ENCODE measurements around the gene CFAP77.

The CFAP77 gene

DNA sequence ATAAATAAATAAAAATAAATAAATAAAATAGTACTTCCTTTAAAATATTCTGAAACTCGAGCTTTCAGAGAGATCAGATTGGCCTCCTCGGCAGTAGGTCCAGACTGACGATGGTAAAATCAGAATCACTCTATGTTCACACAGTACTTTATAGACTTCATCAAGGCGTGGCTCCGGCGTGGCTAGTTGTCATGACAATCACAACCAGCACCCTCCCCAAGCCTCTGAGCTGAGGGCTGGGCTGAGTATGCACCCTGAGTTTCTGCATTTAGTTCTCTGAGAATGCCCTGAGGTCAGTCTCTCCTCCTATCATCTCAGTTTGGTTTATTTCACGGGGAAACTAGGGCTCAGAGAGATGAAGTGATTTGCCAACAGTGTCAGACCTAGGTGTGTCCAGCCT, 129.1 kb downstream of the CFAP77 start:
- H3K4me2 ChIP-seq (ENCODE audit: low read length, poor library complexity, severe bottlenecking), result no peak overlapping the region
- peaks cover 12% of the 10 kb centered on the region for H3K4me1 ChIP-seq (ENCODE audit: control insufficient read depth, insufficient read depth, low read depth, low read length)
- H3K4me3 ChIP-seq (ENCODE audit: insufficient read depth in 1 of 2, low read depth in 1 of 2, low read length in 2 of 2), result no peak overlapping the region
- WGBS, result 88% methylated on average over 7 of the region's 7 CpGs
- no peak overlapping the region for H3K9ac ChIP-seq (ENCODE audit: low read length)
- DNase-seq, result no peak
- no peak overlapping the region for H2AFZ ChIP-seq (ENCODE audit: low read depth, low read length)
- H3K14ac ChIP-seq (ENCODE audit: low read length in 2 of 2), result no peak overlapping the region
- no peaks in the 10 kb centered on the region for H3K36me3 ChIP-seq (ENCODE audit: control insufficient read depth in 1 of 2, insufficient read depth in 2 of 2, low read depth in 1 of 2, low read length in 2 of 2)
- H2BK120ac ChIP-seq (ENCODE audit: low read depth, low read length), result no peak overlapping the region
- no peak overlapping the region for H2BK5ac ChIP-seq (ENCODE audit: low read depth, low read length, poor library complexity, severe bottlenecking)
- no peak overlapping the region for H2BK15ac ChIP-seq (ENCODE audit: low read depth, poor library complexity, severe bottlenecking)
- no peak overlapping the region for H3K27ac ChIP-seq (ENCODE audit: low read length, poor library complexity, severe bottlenecking)
- H3K27me3 ChIP-seq (ENCODE audit: control insufficient read depth in 1 of 2, insufficient read depth in 1 of 2, low read length in 2 of 2), result peaks cover 0 to 42% of the 10 kb centered on the region in 2 experiments
- H4K91ac ChIP-seq (ENCODE audit: low read length), result no peak overlapping the region
- H4K8ac ChIP-seq (ENCODE audit: low read length), result no peak overlapping the region
- H3K18ac ChIP-seq (ENCODE audit: low read depth in 1 of 2, low read length in 2 of 2), result no peak overlapping the region
- no peak overlapping the region for H2BK12ac ChIP-seq (ENCODE audit: low read length in 2 of 2)
- H3K23ac ChIP-seq (ENCODE audit: low read length in 2 of 2), result no peak overlapping the region
- H3K9me3 ChIP-seq (ENCODE audit: control insufficient read depth, low read length), result peaks cover 8% of the 10 kb centered on the region
- H3K79me1 ChIP-seq (replicated peaks; ENCODE audit: low read length, poor library complexity, severe bottlenecking), result no peaks in the 10 kb centered on the region
- peak overlapping the region; percentile 86 for H2AK5ac ChIP-seq (ENCODE audit: low read length, severe bottlenecking)
- H3K4ac ChIP-seq (ENCODE audit: low read depth in 1 of 2, low read length in 2 of 2), result no peak overlapping the region

- Histone ChIP-seq H3K23ac (ENCODE audit: low read length in 2 of 2) (no peak overlapping the region), H2BK5ac (ENCODE audit: low read depth, low read length, poor library complexity, severe bottlenecking) (no peak overlapping the region), H3K4ac (ENCODE audit: low read depth in 1 of 2, low read length in 2 of 2) (no peak overlapping the region), H2BK15ac (ENCODE audit: low read depth, poor library complexity, severe bottlenecking) (no peak overlapping the region), H2AK5ac (ENCODE audit: low read length, severe bottlenecking) (no peak overlapping the region), H3K79me1 (replicated peaks; ENCODE audit: low read length, poor library complexity, severe bottlenecking) (no peaks in the 10 kb centered on the region), H3K9me3 (ENCODE audit: control insufficient read depth, low read length) (no peaks in the 10 kb centered on the region), H3K27ac (ENCODE audit: low read length, poor library complexity, severe bottlenecking) (no peak overlapping the region), H3K18ac (ENCODE audit: low read depth in 1 of 2, low read length in 2 of 2) (no peak overlapping the region), H4K8ac (ENCODE audit: low read length) (no peak overlapping the region), H3K14ac (ENCODE audit: low read length in 2 of 2) (no peak overlapping the region), H3K4me2 (ENCODE audit: low read length, poor library complexity, severe bottlenecking) (no peak overlapping the region), H2BK12ac (ENCODE audit: low read length in 2 of 2) (no peak overlapping the region), H3K4me1 (ENCODE audit: control insufficient read depth, insufficient read depth, low read depth, low read length) (peaks cover 17% of the 10 kb centered on the region), H3K36me3 (ENCODE audit: control insufficient read depth in 1 of 2, insufficient read depth in 2 of 2, low read depth in 1 of 2, low read length in 2 of 2) (no peaks in the 10 kb centered on the region), H3K9ac (ENCODE audit: low read length) (no peak overlapping the region), H3K4me3 (ENCODE audit: insufficient read depth in 1 of 2, low read depth in 1 of 2, low read length in 2 of 2) (no peak overlapping the region), H4K91ac (ENCODE audit: low read length) (no peak overlapping the region), H3K27me3 (ENCODE audit: control insufficient read depth in 1 of 2, insufficient read depth in 1 of 2, low read length in 2 of 2) (peaks cover 0 to 61% of the 10 kb centered on the region in 2 experiments), H2AFZ (ENCODE audit: low read depth, low read length) (no peak overlapping the region), H2BK120ac (ENCODE audit: low read depth, low read length) (no peak overlapping the region)
- WGBS, result 83% methylated on average over 8 of the region's 8 CpGs
- DNase-seq, result no peak
Observed at GRCh38 chr9:132541051-132541450, 131.0 kb downstream of the CFAP77 start.

DNA sequence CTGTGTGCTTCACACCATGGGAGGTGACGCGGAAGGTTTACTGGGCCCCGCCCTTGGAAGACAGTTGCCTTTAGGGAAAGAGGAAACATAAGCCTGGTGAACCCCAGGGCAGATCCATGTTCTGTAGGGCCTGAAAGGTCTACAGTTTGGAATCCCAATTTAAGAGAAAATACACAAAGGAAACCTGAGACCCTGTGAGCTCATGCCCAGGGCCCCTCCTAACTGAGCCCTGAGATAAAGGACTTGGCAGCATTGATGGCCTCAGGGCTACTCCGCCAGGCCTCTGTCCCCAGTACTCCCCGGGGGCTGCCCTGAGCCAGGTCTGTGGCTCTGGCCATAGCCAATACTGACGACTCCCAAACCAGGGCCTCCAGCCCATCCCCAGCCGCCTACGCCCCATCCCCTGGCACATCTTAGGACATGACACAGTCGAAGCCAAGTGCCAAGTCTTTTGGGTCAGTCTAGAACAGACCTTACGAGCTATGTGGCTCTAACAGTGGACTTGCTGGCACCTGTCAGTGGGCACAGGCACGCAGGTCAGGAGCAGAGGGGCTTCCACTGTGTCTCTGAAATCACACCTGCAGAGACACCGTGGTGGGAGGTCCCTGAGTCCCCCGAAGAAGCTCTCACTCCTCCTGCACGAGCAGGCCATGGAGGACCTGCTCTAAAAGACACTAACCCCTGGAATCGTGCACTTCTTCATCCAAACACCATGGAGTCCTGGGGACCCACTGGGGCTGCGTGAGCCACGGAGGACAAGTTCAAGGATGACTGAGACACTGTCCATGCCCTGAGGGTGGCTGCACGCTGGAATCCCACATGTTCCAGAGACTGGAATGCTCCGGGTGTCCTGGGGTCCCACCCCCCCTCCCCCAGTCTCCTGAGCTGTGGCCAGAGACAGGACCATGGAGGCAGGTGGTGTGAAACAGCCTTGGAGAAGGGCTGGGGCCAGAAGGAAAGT, 132.1 kb downstream of the CFAP77 start:
- Histone ChIP-seq H3K9ac (ENCODE audit: low read length) (no peak overlapping the region), H4K91ac (ENCODE audit: low read length) (no peak overlapping the region), H2AK5ac (ENCODE audit: low read length, severe bottlenecking) (no peak overlapping the region), H2BK12ac (ENCODE audit: low read length in 2 of 2) (no peak overlapping the region), H3K4me3 (ENCODE audit: insufficient read depth in 1 of 2, low read depth in 1 of 2, low read length in 2 of 2) (no peak overlapping the region), H3K18ac (ENCODE audit: low read depth in 1 of 2, low read length in 2 of 2) (no peak overlapping the region), H3K4me1 (ENCODE audit: control insufficient read depth, insufficient read depth, low read depth, low read length) (peaks cover 27% of the 10 kb centered on the region), H3K27me3 (ENCODE audit: control insufficient read depth in 1 of 2, insufficient read depth in 1 of 2, low read length in 2 of 2) (peaks cover 0 to 72% of the 10 kb centered on the region in 2 experiments), H2AFZ (ENCODE audit: low read depth, low read length) (no peak overlapping the region), H3K14ac (ENCODE audit: low read length in 2 of 2) (no peak overlapping the region), H3K79me1 (replicated peaks; ENCODE audit: low read length, poor library complexity, severe bottlenecking) (no peaks in the 10 kb centered on the region), H3K4me2 (ENCODE audit: low read length, poor library complexity, severe bottlenecking) (no peak overlapping the region), H3K23ac (ENCODE audit: low read length in 2 of 2) (no peak overlapping the region), H2BK15ac (ENCODE audit: low read depth, poor library complexity, severe bottlenecking) (no peak overlapping the region), H2BK5ac (ENCODE audit: low read depth, low read length, poor library complexity, severe bottlenecking) (no peak overlapping the region), H3K36me3 (ENCODE audit: control insufficient read depth in 1 of 2, insufficient read depth in 2 of 2, low read depth in 1 of 2, low read length in 2 of 2) (no peaks in the 10 kb centered on the region), H2BK120ac (ENCODE audit: low read depth, low read length) (no peak overlapping the region), H4K8ac (ENCODE audit: low read length) (no peak overlapping the region), H3K4ac (ENCODE audit: low read depth in 1 of 2, low read length in 2 of 2) (no peak overlapping the region), H3K9me3 (ENCODE audit: control insufficient read depth, low read length) (no peaks in the 10 kb centered on the region), H3K27ac (ENCODE audit: low read length, poor library complexity, severe bottlenecking) (no peak overlapping the region)
- WGBS, result 89% methylated on average over 17 of the region's 19 CpGs
- no peak for DNase-seq

DNA sequence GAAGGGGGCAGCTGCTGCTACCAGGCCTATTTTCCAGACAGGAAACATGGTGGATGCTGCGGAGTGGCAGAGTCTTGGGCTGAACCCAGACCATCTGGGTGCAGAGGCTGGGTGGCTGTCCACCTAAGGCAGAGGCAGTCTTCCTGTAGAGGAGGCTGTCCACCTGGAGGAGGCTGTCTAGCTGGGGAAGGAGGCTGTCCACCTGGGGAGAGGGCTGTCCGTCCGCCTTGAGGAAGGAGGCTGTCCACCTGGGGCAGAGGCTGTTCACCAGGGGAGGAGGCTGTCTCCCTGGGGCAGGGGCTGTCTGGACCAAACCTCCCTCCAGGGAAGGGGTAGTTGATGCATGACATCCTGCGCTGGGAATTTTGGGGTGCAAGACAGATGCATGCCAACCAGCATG, 133.2 kb downstream of the CFAP77 start:
- no peak overlapping the region for H3K18ac ChIP-seq (ENCODE audit: low read depth in 1 of 2, low read length in 2 of 2)
- no peak overlapping the region for H3K14ac ChIP-seq (ENCODE audit: low read length in 2 of 2)
- DNase-seq, result no peak
- no peak overlapping the region for H3K4me3 ChIP-seq (ENCODE audit: insufficient read depth in 1 of 2, low read depth in 1 of 2, low read length in 2 of 2)
- H3K4me1 ChIP-seq (ENCODE audit: control insufficient read depth, insufficient read depth, low read depth, low read length), result peaks cover 17% of the 10 kb centered on the region
- H3K4ac ChIP-seq (ENCODE audit: low read depth in 1 of 2, low read length in 2 of 2), result no peak overlapping the region
- no peak overlapping the region for H3K23ac ChIP-seq (ENCODE audit: low read length in 2 of 2)
- H3K79me1 ChIP-seq (replicated peaks; ENCODE audit: low read length, poor library complexity, severe bottlenecking), result no peaks in the 10 kb centered on the region
- no peak overlapping the region for H2BK12ac ChIP-seq (ENCODE audit: low read length in 2 of 2)
- H2AK5ac ChIP-seq (ENCODE audit: low read length, severe bottlenecking), result no peak overlapping the region
- H2BK5ac ChIP-seq (ENCODE audit: low read depth, low read length, poor library complexity, severe bottlenecking), result no peak overlapping the region
- no peaks in the 10 kb centered on the region for H3K9me3 ChIP-seq (ENCODE audit: control insufficient read depth, low read length)
- no peak overlapping the region for H3K27ac ChIP-seq (ENCODE audit: low read length, poor library complexity, severe bottlenecking)
- no peak overlapping the region for H4K8ac ChIP-seq (ENCODE audit: low read length)
- H3K36me3 ChIP-seq (ENCODE audit: control insufficient read depth in 1 of 2, insufficient read depth in 2 of 2, low read depth in 1 of 2, low read length in 2 of 2), result no peaks in the 10 kb centered on the region
- no peak overlapping the region for H3K9ac ChIP-seq (ENCODE audit: low read length)
- H4K91ac ChIP-seq (ENCODE audit: low read length), result no peak overlapping the region
- H2BK15ac ChIP-seq (ENCODE audit: low read depth, poor library complexity, severe bottlenecking), result no peak overlapping the region
- peaks cover 0 to 72% of the 10 kb centered on the region in 2 experiments for H3K27me3 ChIP-seq (ENCODE audit: control insufficient read depth in 1 of 2, insufficient read depth in 1 of 2, low read length in 2 of 2)
- no peak overlapping the region for H2AFZ ChIP-seq (ENCODE audit: low read depth, low read length)
- H3K4me2 ChIP-seq (ENCODE audit: low read length, poor library complexity, severe bottlenecking), result no peak overlapping the region
- WGBS, result 95% methylated on average over 4 of the region's 4 CpGs
- no peak overlapping the region for H2BK120ac ChIP-seq (ENCODE audit: low read depth, low read length)
